ENCODE data around the gene ADAM11. TPM values are rescaled to one million over a fixed set of nuclear protein-coding genes. Genes with fewer than 3 reads are reported as not detected.
"Not testable (repeated sequence)": the region's sequence is repeated elsewhere in the genome, so short reads cannot be mapped to it uniquely, and the experiment has no call there.

Gene ADAM11, protein sequence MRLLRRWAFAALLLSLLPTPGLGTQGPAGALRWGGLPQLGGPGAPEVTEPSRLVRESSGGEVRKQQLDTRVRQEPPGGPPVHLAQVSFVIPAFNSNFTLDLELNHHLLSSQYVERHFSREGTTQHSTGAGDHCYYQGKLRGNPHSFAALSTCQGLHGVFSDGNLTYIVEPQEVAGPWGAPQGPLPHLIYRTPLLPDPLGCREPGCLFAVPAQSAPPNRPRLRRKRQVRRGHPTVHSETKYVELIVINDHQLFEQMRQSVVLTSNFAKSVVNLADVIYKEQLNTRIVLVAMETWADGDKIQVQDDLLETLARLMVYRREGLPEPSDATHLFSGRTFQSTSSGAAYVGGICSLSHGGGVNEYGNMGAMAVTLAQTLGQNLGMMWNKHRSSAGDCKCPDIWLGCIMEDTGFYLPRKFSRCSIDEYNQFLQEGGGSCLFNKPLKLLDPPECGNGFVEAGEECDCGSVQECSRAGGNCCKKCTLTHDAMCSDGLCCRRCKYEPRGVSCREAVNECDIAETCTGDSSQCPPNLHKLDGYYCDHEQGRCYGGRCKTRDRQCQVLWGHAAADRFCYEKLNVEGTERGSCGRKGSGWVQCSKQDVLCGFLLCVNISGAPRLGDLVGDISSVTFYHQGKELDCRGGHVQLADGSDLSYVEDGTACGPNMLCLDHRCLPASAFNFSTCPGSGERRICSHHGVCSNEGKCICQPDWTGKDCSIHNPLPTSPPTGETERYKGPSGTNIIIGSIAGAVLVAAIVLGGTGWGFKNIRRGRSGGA
- total RNA-seq = under 1 TPM; 0.28 to 0.43 TPM

DNA sequence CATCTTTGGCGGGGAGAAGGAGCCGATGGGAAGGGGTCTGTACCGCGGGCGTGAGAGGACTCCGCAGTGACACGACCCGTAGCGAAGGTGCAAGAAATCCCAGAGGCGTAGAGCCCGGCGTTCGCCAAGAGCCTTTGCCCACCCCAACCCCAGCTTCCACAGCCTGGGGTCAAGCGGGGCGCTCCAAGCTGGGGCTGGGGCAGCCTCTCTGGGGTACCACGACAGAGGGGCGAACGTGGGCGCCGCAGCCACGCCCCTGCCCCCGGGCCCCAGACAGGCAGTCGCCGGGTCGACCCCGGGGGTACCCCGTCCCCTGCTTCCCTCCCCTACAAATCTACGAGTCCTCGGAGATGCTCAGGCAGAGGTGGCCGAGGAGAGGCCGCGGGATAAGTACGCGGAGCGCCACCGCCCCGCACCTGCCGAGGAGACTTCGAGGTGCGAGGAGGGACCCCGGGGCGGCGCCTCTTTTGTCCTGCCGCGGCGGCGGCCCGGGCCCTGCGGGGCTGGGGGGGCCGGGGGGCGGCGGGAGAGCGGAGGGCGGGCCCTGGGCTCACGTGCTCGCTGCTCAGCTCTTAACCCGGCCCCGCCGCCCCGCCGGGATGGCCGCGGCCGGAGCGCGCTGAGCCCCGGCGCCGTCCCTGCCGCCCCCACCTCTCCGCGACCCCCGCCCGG, at the start of gene ADAM11:
Gene ADAM11, plus strand, starts transcription at position 575 of the 672 bp plus-strand sequence. CDS start 212 bp downstream, outside the sequence.
- no peak within 1 kb of the TSS for H3K27ac Mint-ChIP-seq
- H3K27me3 Mint-ChIP-seq = peaks cover 29% of the 10 kb centered on the region
- ChIA-PET CTCF (no interaction called here), POLR2A (no interaction called here)
- peaks cover 2% of the 10 kb centered on the region for H3K4me1 Mint-ChIP-seq
- no peaks in the 10 kb centered on the region for H3K9me3 Mint-ChIP-seq
- DNase-seq = no peak
- H3K4me3 Mint-ChIP-seq = peak within 1 kb of the TSS; percentile 32
- no peaks in the 10 kb centered on the region for H3K36me3 Mint-ChIP-seq (ENCODE audit: low read depth)

DNA sequence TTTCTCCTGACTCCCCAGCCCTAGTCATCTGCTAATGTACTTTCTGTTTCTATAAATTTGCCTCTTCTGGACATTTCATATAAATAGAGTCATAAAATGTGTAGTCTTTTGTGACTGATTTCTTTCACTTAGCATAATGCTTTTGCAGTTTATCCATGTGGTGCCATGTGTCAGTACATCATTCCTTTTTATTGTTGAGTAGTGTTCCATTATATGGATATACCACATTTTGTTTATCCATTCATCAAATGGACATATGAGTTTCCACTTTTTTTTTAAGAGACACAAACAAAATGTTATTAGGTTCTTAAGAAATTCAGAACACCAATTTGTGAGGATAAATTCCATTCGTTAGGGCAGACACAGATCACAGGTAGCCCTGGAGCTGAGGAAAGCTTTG, 39.3 kb upstream of the ADAM11 start:
- Mint-ChIP-seq H3K36me3 (ENCODE audit: low read depth) (peaks cover 38% of the 10 kb centered on the region), H3K4me3 (no peak overlapping the region), H3K9me3 (no peaks in the 10 kb centered on the region), H3K27ac (no peak overlapping the region), H3K4me1 (no peaks in the 10 kb centered on the region), H3K27me3 (no peaks in the 10 kb centered on the region)
- CTCF ChIA-PET = no interaction called here
- no peak for DNase-seq
- POLR2A ChIA-PET = no interaction called here

DNA sequence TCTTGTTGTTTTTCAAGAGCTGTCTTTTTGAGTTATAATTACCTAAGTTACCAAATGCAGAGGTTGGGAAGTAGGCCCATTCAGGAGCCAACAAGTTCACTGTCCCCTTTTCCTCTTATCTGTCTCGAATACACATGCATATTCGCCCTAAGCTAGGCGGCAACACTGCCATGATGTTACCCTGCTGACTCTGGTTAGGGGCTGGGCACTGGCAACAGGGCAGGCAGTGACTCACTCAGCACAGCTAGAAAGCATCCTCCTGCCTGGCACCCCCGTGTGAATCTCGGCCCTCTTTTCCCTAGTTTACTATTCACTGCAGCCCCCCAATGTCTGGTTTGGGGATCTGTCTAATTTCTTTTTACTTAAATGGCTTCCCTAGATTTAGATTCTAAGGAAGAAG, 36.5 kb upstream of the ADAM11 start:
- CTCF ChIA-PET = no interaction called here
- POLR2A ChIA-PET = no interaction called here

DNA sequence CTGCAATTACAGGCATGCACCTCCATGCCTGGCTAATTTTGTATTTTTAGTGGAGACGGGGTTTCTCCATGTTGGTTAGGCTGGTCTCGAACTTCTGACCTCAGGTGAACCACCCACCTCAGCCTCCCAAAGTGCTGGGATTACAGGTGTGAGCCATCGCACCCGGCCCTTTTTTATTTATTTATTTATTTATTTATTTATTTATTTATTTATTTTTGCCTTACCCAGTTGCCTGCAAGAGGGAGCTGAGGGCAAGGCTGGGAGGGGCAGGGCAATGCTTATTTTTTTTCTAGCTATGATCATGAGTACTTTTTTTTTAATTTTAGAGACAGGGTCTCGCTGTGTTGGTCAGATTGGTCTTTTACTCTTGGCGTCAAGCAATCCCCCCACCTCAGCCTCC, 32.7 kb upstream of the ADAM11 start:
- H3K36me3 Mint-ChIP-seq (ENCODE audit: low read depth) = peaks cover 32% of the 10 kb centered on the region
- POLR2A ChIA-PET, CTCF ChIA-PET: not testable (repeated sequence)

More for the DNA sequence above, 36.5 kb upstream of the ADAM11 start:
- H3K4me1 Mint-ChIP-seq = no peaks in the 10 kb centered on the region
- no peak overlapping the region for H3K27ac Mint-ChIP-seq
- no peak overlapping the region for H3K4me3 Mint-ChIP-seq
- DNase-seq = no peak
- H3K36me3 Mint-ChIP-seq (ENCODE audit: low read depth) = peaks cover 34% of the 10 kb centered on the region
- H3K27me3 Mint-ChIP-seq = no peaks in the 10 kb centered on the region
- no peaks in the 10 kb centered on the region for H3K9me3 Mint-ChIP-seq

DNA sequence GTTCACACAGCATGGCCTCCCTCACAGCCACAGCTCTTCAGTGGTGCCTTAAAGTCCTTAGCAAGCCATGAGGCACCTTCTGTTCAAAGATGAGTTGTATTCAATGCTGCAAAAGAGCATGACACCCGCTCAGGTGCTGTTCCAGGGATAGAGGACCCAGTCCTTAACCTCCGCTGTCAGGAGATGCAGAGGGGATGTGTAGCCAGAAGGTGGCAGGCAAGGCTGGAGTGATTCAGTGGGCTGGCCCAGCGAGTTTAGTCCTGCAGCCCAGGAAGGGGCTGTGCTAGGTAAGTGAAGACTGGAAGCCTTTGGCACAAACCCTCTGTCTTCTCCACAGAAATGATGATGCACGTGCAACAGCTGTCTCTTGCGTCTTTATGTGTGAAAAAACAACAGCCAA, 25.0 kb upstream of the ADAM11 start:
- ChIA-PET CTCF (interaction anchor here (1.0 kb wide), 1 partner anchor 13 kb away, joined by 3 read pairs; no protein-coding TSS in a partner anchor), POLR2A (no interaction called here)
- DNase-seq = no peak
- Mint-ChIP-seq H3K27me3 (no peaks in the 10 kb centered on the region), H3K4me1 (no peaks in the 10 kb centered on the region), H3K27ac (no peak overlapping the region), H3K36me3 (ENCODE audit: low read depth) (peaks cover 44% of the 10 kb centered on the region), H3K4me3 (no peak overlapping the region), H3K9me3 (no peaks in the 10 kb centered on the region)

More for the DNA sequence above, 32.7 kb upstream of the ADAM11 start:
- H3K27me3 Mint-ChIP-seq, DNase-seq, H3K4me1 Mint-ChIP-seq, H3K4me3 Mint-ChIP-seq, H3K27ac Mint-ChIP-seq, H3K9me3 Mint-ChIP-seq: not testable (repeated sequence)

DNA sequence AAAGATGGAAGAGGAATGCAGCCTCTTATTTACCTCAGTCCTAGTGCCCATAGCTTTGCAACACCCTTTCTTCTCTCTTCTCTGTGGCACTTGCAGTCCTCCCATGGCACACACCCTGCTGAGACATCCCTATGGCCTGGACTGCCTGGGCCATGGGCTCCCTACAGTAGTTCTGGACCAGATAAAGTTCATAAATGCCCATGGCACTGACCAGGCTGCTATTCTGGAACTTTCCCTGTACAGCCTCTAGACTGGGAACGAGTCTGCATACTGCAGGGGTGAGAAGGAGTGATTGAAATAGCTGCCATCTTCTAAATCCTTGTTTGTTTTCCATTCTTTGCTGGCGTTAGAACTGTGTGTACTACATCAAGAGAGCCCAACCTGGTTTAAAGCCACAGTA, 24.5 kb upstream of the ADAM11 start:
- POLR2A ChIA-PET = no interaction called here
- Mint-ChIP-seq H3K4me3 (no peak overlapping the region), H3K4me1 (no peaks in the 10 kb centered on the region), H3K27me3 (no peaks in the 10 kb centered on the region), H3K36me3 (ENCODE audit: low read depth) (peaks cover 44% of the 10 kb centered on the region), H3K27ac (no peak overlapping the region), H3K9me3 (no peaks in the 10 kb centered on the region)
- CTCF ChIA-PET = interaction anchor here (1.0 kb wide), 1 partner anchor 13 kb away, joined by 3 read pairs; no protein-coding TSS in a partner anchor
- no peak for DNase-seq

DNA sequence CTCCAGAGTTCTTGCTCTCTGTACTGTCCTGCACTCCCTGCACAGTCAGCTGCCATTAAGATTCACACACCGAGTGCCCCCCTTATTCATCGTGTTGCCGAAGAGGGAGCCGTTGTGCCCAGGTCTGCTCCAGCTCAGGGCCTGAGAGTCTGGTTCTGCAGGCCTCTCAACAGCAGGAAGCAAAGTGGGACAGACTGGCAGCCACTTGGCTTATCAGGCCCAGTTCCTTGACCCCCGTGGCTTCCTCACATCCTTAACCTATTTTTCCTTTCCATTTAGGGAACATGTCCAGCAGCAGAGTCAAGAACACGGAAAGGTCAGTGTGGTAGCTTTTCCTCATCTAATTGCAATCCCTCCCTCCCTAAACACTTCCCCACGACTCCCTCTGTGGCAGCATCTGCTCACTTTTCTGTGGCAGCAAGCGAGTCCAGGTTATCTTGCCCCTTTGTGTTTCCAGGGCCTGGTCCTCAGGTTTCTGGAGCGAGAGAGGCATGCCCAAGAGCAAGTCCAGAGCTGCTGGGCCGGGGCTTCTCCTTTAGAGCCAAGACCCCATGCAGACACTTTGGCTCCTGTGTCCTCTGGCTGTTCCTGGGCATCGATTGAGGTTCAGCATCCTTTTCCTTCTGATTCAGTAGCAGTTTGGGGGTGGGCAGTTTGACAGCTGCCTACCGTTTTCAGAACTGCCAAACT, 22.1 kb upstream of the ADAM11 start:
- Mint-ChIP-seq H3K4me1 (no peaks in the 10 kb centered on the region), H3K9me3 (no peaks in the 10 kb centered on the region), H3K4me3 (no peak overlapping the region), H3K27ac (no peak overlapping the region), H3K27me3 (no peaks in the 10 kb centered on the region), H3K36me3 (ENCODE audit: low read depth) (peaks cover 37% of the 10 kb centered on the region)
- POLR2A ChIA-PET = no interaction called here
- DNase-seq = no peak
- CTCF ChIA-PET = interaction anchor here (0.6 kb wide), 1 partner anchor 583 kb away, joined by 3 read pairs; no protein-coding TSS in a partner anchor

DNA sequence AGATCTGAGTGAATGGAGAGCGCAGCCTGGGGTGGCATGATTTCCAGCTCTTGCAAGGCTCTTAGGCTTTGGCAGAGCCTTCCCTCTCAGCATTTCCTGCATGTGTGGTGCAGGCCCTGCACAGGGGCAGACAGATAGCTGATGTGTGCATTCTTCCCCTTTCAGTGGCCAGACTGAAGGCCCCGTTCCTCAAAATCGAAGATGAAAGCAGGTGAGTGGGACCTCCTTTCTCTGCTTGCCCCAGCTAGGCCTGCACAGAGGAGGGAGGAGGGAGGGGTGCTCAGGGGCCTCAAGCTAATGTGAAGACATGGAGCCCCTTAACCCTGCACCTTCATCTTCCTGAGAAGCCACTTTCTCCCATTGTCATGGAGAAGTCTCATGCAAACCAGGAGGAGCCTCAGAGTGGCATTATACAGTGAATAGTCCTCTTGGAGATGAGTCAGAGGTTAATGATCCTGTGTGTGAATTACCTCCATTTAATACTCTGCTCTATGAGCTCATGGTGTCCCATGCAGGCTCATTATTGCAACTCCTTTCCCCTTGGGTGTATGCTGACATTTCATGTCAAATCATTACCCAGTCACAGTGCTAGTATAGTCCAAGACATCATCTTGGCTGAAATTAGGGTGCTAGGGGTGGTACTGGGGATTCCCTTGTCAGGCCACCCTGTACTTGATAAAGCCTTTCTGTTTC, 20.4 kb upstream of the ADAM11 start:
- Mint-ChIP-seq H3K4me3 (no peak overlapping the region), H3K9me3 (no peaks in the 10 kb centered on the region), H3K36me3 (ENCODE audit: low read depth) (peaks cover 40% of the 10 kb centered on the region), H3K4me1 (no peaks in the 10 kb centered on the region), H3K27me3 (no peaks in the 10 kb centered on the region), H3K27ac (no peak overlapping the region)
- ChIA-PET POLR2A (no interaction called here), CTCF (interaction anchor here (0.6 to 1.5 kb wide), 2 partner anchors 40 to 67 kb away, joined by 3 read pairs; no protein-coding TSS in a partner anchor)
- DNase-seq = no peak

DNA sequence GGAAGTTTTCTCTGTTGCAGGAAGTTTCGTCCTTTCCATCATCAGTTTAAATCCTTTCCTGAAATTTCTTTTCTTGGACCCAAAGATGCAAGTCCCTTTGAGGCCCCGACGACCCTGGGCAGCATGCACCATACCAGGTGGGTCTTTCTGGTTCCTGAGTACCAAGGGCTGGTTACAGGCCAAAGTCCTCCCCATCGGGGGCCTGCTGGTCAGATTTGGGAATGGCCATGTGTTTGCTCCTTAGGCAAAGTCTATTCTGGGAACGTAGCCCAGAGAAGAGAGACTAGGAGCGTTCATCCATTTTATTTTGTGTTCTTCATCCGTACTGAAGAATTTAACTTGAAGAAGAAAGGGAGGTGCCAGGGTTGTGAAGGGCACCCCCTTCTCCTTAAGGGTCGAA, 17.5 kb upstream of the ADAM11 start:
- no peaks in the 10 kb centered on the region for H3K4me1 Mint-ChIP-seq
- DNase-seq = no peak
- no peak overlapping the region for H3K27ac Mint-ChIP-seq
- no peak overlapping the region for H3K4me3 Mint-ChIP-seq
- ChIA-PET CTCF (no interaction called here), POLR2A (no interaction called here)
- peaks cover 26% of the 10 kb centered on the region for H3K36me3 Mint-ChIP-seq (ENCODE audit: low read depth)
- H3K9me3 Mint-ChIP-seq = no peaks in the 10 kb centered on the region
- no peaks in the 10 kb centered on the region for H3K27me3 Mint-ChIP-seq

DNA sequence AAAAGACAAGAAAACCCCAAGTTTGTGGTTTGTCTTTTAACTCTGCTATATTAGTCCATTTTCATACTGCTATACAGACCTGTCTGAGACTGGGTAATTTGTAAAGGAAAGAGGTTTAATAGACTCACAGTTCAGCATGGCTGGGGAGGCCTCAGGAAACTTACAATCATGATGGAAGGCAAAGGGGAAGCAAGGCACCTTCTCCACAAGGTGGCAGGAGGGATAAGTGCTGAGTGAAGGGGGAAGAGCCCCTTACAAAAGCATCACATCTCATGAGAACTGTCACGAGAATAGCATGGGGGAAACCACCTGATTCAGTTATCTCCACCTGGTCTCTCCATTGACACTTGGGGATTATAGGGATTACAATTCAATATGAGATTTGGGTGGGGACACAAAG, 13.5 kb upstream of the ADAM11 start:
- no peak for DNase-seq
- no peaks in the 10 kb centered on the region for H3K9me3 Mint-ChIP-seq
- no peak overlapping the region for H3K27ac Mint-ChIP-seq
- ChIA-PET POLR2A (no interaction called here), CTCF (interaction anchor here (0.7 kb wide), 1 partner anchor 16 kb away, joined by 4 read pairs; no protein-coding TSS in a partner anchor)
- H3K4me3 Mint-ChIP-seq = no peak overlapping the region
- no peaks in the 10 kb centered on the region for H3K4me1 Mint-ChIP-seq
- peaks cover 34% of the 10 kb centered on the region for H3K36me3 Mint-ChIP-seq (ENCODE audit: low read depth)
- H3K27me3 Mint-ChIP-seq = no peaks in the 10 kb centered on the region

DNA sequence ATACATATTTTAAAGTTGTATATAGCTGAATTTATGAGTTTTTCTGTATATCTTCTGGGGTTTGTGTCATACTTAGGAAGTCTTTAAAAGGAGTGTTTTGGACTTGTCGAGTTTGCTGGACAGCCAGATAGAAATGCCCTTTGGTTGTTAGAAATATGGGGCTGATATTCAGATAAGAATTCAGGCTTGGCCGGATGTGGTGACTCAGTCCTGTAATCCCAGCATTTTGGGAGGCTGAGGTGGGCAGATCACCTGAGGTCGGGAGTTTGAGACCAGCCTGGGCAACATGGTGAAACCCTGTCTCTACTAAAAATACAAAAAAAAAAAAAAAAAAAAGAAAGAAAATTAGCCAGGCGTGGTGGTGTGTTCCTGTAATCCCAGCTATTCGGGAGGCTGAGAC, 13.1 kb upstream of the ADAM11 start:
- H3K27me3 Mint-ChIP-seq, H3K27ac Mint-ChIP-seq, DNase-seq, POLR2A ChIA-PET, H3K4me3 Mint-ChIP-seq, H3K9me3 Mint-ChIP-seq, H3K4me1 Mint-ChIP-seq: not testable (repeated sequence)
- H3K36me3 Mint-ChIP-seq (ENCODE audit: low read depth) = peaks cover 35% of the 10 kb centered on the region
- CTCF ChIA-PET = interaction anchor here (0.6 to 0.7 kb wide), 2 partner anchors 16 to 1298 kb away, joined by 3 to 4 read pairs; no protein-coding TSS in a partner anchor

DNA sequence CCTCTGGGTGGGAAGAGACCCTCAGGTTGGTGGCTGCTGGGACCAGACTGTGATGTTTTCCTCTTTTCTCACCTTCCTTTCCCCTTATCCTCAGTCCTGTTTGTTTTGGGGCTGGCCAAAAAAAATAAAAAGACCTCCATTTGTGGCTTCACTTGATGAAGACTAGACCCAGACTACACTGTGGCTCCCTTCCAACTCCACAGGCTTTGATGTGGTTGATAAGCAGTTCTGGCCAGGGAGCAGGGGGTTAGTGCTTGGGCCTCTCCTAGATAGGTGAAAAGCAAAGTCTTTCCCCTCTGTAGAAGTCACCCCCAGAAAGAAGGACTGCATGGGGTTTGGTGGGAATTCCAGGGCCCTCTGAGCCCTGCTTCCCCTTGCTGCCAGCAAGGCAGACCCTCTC, 11.2 kb upstream of the ADAM11 start:
- no peak overlapping the region for H3K4me3 Mint-ChIP-seq
- no peaks in the 10 kb centered on the region for H3K4me1 Mint-ChIP-seq
- H3K27me3 Mint-ChIP-seq = no peaks in the 10 kb centered on the region
- H3K36me3 Mint-ChIP-seq (ENCODE audit: low read depth) = peaks cover 37% of the 10 kb centered on the region
- ChIA-PET CTCF (no interaction called here), POLR2A (no interaction called here)
- no peak for DNase-seq
- no peak overlapping the region for H3K27ac Mint-ChIP-seq
- no peaks in the 10 kb centered on the region for H3K9me3 Mint-ChIP-seq
